GM12878 (cell line): ENCODE data around the gene KCNA2. TPM values are rescaled to one million over a fixed set of nuclear protein-coding genes. Genes with fewer than 3 reads are reported as not detected.

Experiments
- ATAC-seq: fragments of 200-7000 bp; cut with Tn5 transposase; 3 replicates; pipeline ENCODE4 v1.9.1; 2020; ENCODE audit warnings: mild to moderate bottlenecking, moderate library complexity
- BruUV-seq: library from RNA; stranded (reverse); fragments of 400-500 nt; replicated peaks from 2 replicates; lab custom pipeline; 2021; lab: Mats Ljungman, UMichigan
- CTCF ChIA-PET: fragments of 300-600 bp; sonication (Branson Sonifier 250); formaldehyde crosslinking; extraction: SDS; loops from one replicate; lab custom pipeline; 2021; ENCODE audit warnings: inconsistent platforms; lab: Yijun Ruan, JAX
- POLR2A ChIA-PET: fragments of 350-600 bp; formaldehyde crosslinking; extraction: SDS; loops from one replicate; lab custom pipeline; 2021; ENCODE audit warnings: inconsistent platforms; lab: Charles Lee
- RAD21 ChIA-PET: fragments of 300-600 bp; sonication (Branson Sonifier 250); formaldehyde crosslinking; loops from one replicate; lab custom pipeline; 2023; ENCODE audit warnings: antibody characterized with exemption; ENCODE audit not compliant: unreplicated experiment; lab: Charles Lee
- SMC1A ChIA-PET: fragments of 300-600 bp; sonication (Branson Sonifier 250); formaldehyde crosslinking; loops from one replicate; lab custom pipeline; 2023; ENCODE audit not compliant: unreplicated experiment, uncharacterized antibody; lab: Charles Lee
- DNase-seq: peaks from one replicate; pipeline ENCODE4 v3.0.0-alpha.2; 2011; ENCODE audit warnings: low read depth, low spot score
- FAIRE-seq: peaks from 3 replicates; lab custom pipeline; 2011; peaks lifted over from hg19 to GRCh38; lab: Jason Lieb, UNC
- H2AFZ ChIP-seq: 2 replicates; pipeline ENCODE4 v1.6.0; 2011; ENCODE audit warnings: low read depth, low read length, control low read depth; ENCODE audit not compliant: control insufficient read depth
- H3K27ac ChIP-seq: 2 replicates; pipeline ENCODE4 v1.5.1; 2011; ENCODE audit warnings: control low read depth; ENCODE audit not compliant: control insufficient read depth, insufficient read depth
- H3K27me3 ChIP-seq, 2 experiments: replicated peaks in 1 of 2; 2 replicates each; pipeline versions ENCODE4 v1.6.0 to v1.6.1; 2011; ENCODE audit warnings: low read length in 1 of 2; ENCODE audit not compliant: control insufficient read depth in 2 of 2, insufficient read depth in 2 of 2
- H3K36me3 ChIP-seq, 2 experiments: 2 replicates each; pipeline ENCODE4 v1.5.1; 2011; ENCODE audit warnings: low read length in 1 of 2; ENCODE audit not compliant: control insufficient read depth in 2 of 2, insufficient read depth in 2 of 2
- H3K4me1 ChIP-seq: 2 replicates; pipeline ENCODE4 v1.6.1; 2011; ENCODE audit warnings: mild to moderate bottlenecking, low read length, moderate library complexity, mixed read lengths; ENCODE audit not compliant: control insufficient read depth, insufficient read depth
- H3K4me2 ChIP-seq: 2 replicates; pipeline ENCODE4 v1.6.0; 2011; ENCODE audit warnings: control low read depth; ENCODE audit not compliant: control insufficient read depth, insufficient read depth
- H3K4me3 ChIP-seq: fragments of 200-600 bp; sonication (generic); 2 replicates; pipeline ENCODE4 v1.5.1; 2016
- H3K79me2 ChIP-seq: 2 replicates; pipeline ENCODE4 v1.6.0; 2011; ENCODE audit warnings: low read length; ENCODE audit not compliant: control insufficient read depth, insufficient read depth
- H3K9ac ChIP-seq: 2 replicates; pipeline ENCODE4 v1.8.0; 2011; ENCODE audit warnings: low read length, control low read depth, mixed read lengths; ENCODE audit not compliant: control insufficient read depth, insufficient read depth
- H3K9me3 ChIP-seq: replicated peaks from 3 replicates; pipeline ENCODE4 v1.5.1; 2011; ENCODE audit warnings: mild to moderate bottlenecking, low read length; ENCODE audit not compliant: control insufficient read depth, insufficient read depth
- H4K20me1 ChIP-seq: 2 replicates; pipeline ENCODE4 v1.6.0; 2011; ENCODE audit not compliant: control insufficient read depth, insufficient read depth
- EZH2 ChIP-seq: IDR thresholded peaks from 2 replicates; pipeline ENCODE4 v1.6.1; 2012; ENCODE audit warnings: low read depth, mild to moderate bottlenecking, control low read depth, inconsistent platforms, low read length, borderline replicate concordance; ENCODE audit not compliant: control insufficient read depth
- IKZF2 ChIP-seq, 2 experiments: fragments of 450-650 bp; IDR thresholded peaks; 2 replicates each; pipeline ENCODE4 v1.6.1; 2017; ENCODE audit warnings: mild to moderate bottlenecking in 2 of 2, moderate library complexity in 2 of 2
- NBN ChIP-seq: fragments of 450-650 bp; IDR thresholded peaks from 2 replicates; pipeline ENCODE4 v1.6.1; 2016
- NFXL1 ChIP-seq: fragments of 450-650 bp; IDR thresholded peaks from 2 replicates; pipeline ENCODE4 v1.6.1; 2017; ENCODE audit warnings: antibody characterized with exemption, mild to moderate bottlenecking, borderline replicate concordance
- NFYA ChIP-seq: IDR thresholded peaks from 2 replicates; pipeline ENCODE4 v1.6.1; 2011; ENCODE audit warnings: low read depth, mild to moderate bottlenecking, low read length, improper control_type of control experiment, borderline replicate concordance
- NKRF ChIP-seq: fragments of 450-650 bp; conservative IDR thresholded peaks from 2 replicates; pipeline ENCODE4 v1.6.1; 2017; ENCODE audit warnings: mild to moderate bottlenecking, moderate library complexity
- RCOR1 ChIP-seq: conservative IDR thresholded peaks from 2 replicates; pipeline ENCODE4 v1.6.1; 2012; ENCODE audit warnings: low read depth, low read length, improper control_type of control experiment
- WGBS: methylation state at CpG from one replicate; pipeline ENCODE4 v1.1.6; 2016; ENCODE audit warnings: low lambda C conversion rate; ENCODE audit not compliant: insufficient replicate concordance, insufficient coverage; ENCODE audit errors: missing lambda C conversion rate; 5-methylcytosine and 5-hydroxymethylcytosine counted together
- in situ Hi-C: fragments of 300-500 bp; cut with MboI; formaldehyde crosslinking; loops from 9 replicates; pipeline ENCODE4 v1.14.3; 2018; ENCODE audit warnings: mixed read lengths
- intact Hi-C: fragments of 100-400 bp; cut with micrococcal nuclease; formaldehyde crosslinking; loops from one replicate; pipeline ENCODE4 v1.14.2; 2022; ENCODE audit not compliant: unreplicated experiment
- polyA plus RNA-seq, 11 experiments: library from polyadenylated mRNA; depleted of rRNA in 4 of 11; unstranded in 6 of 11; stranded (reverse) in 5 of 11; fragments of >200 nt; fragmentation: Nextera tagmentation in 4 of 11; fragmentation: Illumina TruSeq in 1 of 11; extraction: Ambion mirVana in 4 of 11; extraction: Trizol in 1 of 11; gene quantifications; 1 replicate in 1 of 11; 2 replicates in 10 of 11; pipeline versions ENCODE4 v1.2.1 to v1.2.3, GENCODE V29; 2011 to 2016; ENCODE audit warnings: inconsistent platforms in 2 of 11, missing spikeins in 2 of 11, low read depth in 1 of 11
- total RNA-seq, 4 experiments: library from RNA; depleted of rRNA in 3 of 4; stranded (reverse); fragments of >200 nt in 3 of 4; fragmentation: Illumina TruSeq in 1 of 4; extraction: Trizol in 1 of 4; gene quantifications; 2 replicates each; pipeline versions ENCODE4 v1.2.1 to v1.2.3, GENCODE V29; 2013 to 2021
- TF ChIP-seq, protein P1 (sequence below): fragments of 450-650 bp; formaldehyde crosslinking; IDR thresholded peaks from 2 replicates; pipeline ENCODE4 v1.4.0; 2020; ENCODE audit warnings: mild to moderate bottlenecking, moderate library complexity
- TF ChIP-seq, protein P2 (sequence below): fragments of 150-350 bp; IDR thresholded peaks from 2 replicates; pipeline ENCODE4 v1.6.1; 2014; ENCODE audit warnings: mild to moderate bottlenecking, low read depth, low read length
- TF ChIP-seq, protein P3 (sequence below): fragments of 450-650 bp; IDR thresholded peaks from 2 replicates; pipeline ENCODE4 v1.6.1; 2017; ENCODE audit warnings: mild to moderate bottlenecking, moderate library complexity

Gene KCNA2
- total and polyA plus RNA-seq, 10 of the 15 experiments (the other 5 are each of a cell fraction or from before 2014, with no cell fraction given) = 0.02 to 0.56 (median 0.10) TPM; not detected in 2

DNA sequence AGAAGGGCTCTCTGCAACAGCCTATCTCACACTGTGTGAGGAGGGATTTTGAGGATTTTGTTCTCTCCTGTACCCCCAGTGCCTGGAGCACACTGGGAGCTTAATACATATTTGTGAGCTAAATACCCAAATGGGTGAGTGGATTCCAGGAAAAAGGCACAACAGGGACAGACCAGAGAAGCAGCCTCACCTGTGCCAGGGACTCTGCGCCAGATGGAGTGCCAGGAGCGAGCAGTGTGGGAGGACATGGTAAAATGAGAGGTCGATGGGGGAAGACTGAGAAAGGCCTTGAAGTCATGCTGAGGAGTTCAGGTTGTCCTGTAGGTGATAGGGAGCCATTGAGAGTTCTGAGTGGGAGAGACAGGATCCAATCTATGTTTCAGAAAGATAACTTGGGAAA is 11.0 kb upstream of the KCNA2 start (continued):
- TF ChIP-seq, protein P1, sequence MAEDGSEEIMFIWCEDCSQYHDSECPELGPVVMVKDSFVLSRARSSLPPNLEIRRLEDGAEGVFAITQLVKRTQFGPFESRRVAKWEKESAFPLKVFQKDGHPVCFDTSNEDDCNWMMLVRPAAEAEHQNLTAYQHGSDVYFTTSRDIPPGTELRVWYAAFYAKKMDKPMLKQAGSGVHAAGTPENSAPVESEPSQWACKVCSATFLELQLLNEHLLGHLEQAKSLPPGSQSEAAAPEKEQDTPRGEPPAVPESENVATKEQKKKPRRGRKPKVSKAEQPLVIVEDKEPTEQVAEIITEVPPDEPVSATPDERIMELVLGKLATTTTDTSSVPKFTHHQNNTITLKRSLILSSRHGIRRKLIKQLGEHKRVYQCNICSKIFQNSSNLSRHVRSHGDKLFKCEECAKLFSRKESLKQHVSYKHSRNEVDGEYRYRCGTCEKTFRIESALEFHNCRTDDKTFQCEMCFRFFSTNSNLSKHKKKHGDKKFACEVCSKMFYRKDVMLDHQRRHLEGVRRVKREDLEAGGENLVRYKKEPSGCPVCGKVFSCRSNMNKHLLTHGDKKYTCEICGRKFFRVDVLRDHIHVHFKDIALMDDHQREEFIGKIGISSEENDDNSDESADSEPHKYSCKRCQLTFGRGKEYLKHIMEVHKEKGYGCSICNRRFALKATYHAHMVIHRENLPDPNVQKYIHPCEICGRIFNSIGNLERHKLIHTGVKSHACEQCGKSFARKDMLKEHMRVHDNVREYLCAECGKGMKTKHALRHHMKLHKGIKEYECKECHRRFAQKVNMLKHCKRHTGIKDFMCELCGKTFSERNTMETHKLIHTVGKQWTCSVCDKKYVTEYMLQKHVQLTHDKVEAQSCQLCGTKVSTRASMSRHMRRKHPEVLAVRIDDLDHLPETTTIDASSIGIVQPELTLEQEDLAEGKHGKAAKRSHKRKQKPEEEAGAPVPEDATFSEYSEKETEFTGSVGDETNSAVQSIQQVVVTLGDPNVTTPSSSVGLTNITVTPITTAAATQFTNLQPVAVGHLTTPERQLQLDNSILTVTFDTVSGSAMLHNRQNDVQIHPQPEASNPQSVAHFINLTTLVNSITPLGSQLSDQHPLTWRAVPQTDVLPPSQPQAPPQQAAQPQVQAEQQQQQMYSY (CRISPR knock-in tag) = no peak

DNA sequence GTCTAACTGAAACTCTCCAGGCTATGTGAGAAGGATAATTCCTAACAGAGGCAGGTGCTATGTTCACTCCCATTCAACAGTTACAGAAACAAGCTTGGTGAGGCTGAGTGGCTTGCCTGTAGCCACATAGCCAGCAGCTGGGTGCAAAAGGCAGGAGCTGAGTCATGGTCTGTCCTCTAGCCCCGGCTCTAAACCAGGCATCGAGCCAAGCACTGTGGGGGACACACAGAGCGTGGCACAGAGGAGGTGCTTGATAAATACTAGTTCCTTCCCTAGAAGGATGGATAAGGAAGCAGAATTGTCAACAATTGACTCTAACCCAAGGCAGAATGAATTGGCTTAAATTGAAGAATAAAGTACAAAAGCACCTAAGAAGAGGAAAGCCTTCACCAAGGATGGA is 10.4 kb upstream of the KCNA2 start:
- Histone ChIP-seq H3K4me1 (peaks cover 16% of the 10 kb centered on the region), H3K79me2 (no peaks in the 10 kb centered on the region), H3K9me3 (no peaks in the 10 kb centered on the region), H4K20me1 (no peaks in the 10 kb centered on the region), H3K27me3 (peaks cover 0 to 2% of the 10 kb centered on the region in 2 experiments; a peak in 2 of 4 replicates), H3K4me3 (no peak overlapping the region), H3K4me2 (no peak overlapping the region), H2AFZ (no peak overlapping the region), H3K36me3 (no peaks in the 10 kb centered on the region), H3K27ac (no peak overlapping the region), H3K9ac (no peak overlapping the region)
- RAD21 ChIA-PET = interaction anchor here (1.3 to 2.1 kb wide), 3 partner anchors 92 to 167 kb away, joined by 3 to 8 read pairs (median 5); no protein-coding TSS in a partner anchor
- BruUV-seq = no TSS peak
- DNase-seq = no peak
- 8% methylated on average over 3 of the region's 3 CpGs for WGBS
- CTCF ChIA-PET = interaction anchor here (0.9 to 5.9 kb wide), 6 partner anchors 60 to 166 kb away, joined by 3 to 180 read pairs (median 5); no protein-coding TSS in a partner anchor
- intact Hi-C loops (no loop called here), in situ Hi-C loops (loop anchor here (5.0 kb wide), 1 partner anchor 166 kb away; no protein-coding TSS in a partner anchor)
- SMC1A ChIA-PET = interaction anchor here (1.5 to 5.8 kb wide), 3 partner anchors 92 to 165 kb away, joined by 6 to 89 read pairs (median 9); no protein-coding TSS in a partner anchor
- POLR2A ChIA-PET = no interaction called here
- FAIRE-seq = no peak
- no peak for ATAC-seq
- TF ChIP-seq, protein P2, sequence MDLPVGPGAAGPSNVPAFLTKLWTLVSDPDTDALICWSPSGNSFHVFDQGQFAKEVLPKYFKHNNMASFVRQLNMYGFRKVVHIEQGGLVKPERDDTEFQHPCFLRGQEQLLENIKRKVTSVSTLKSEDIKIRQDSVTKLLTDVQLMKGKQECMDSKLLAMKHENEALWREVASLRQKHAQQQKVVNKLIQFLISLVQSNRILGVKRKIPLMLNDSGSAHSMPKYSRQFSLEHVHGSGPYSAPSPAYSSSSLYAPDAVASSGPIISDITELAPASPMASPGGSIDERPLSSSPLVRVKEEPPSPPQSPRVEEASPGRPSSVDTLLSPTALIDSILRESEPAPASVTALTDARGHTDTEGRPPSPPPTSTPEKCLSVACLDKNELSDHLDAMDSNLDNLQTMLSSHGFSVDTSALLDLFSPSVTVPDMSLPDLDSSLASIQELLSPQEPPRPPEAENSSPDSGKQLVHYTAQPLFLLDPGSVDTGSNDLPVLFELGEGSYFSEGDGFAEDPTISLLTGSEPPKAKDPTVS = no peak
- TF ChIP-seq NKRF (no peak), RCOR1 (no peak), NBN (no peak), EZH2 (no peak), IKZF2 (IDR thresholded peaks at IDR 0.05) (no peak), NFXL1 (no peak), NFYA (no peak)
- TF ChIP-seq, protein P3, sequence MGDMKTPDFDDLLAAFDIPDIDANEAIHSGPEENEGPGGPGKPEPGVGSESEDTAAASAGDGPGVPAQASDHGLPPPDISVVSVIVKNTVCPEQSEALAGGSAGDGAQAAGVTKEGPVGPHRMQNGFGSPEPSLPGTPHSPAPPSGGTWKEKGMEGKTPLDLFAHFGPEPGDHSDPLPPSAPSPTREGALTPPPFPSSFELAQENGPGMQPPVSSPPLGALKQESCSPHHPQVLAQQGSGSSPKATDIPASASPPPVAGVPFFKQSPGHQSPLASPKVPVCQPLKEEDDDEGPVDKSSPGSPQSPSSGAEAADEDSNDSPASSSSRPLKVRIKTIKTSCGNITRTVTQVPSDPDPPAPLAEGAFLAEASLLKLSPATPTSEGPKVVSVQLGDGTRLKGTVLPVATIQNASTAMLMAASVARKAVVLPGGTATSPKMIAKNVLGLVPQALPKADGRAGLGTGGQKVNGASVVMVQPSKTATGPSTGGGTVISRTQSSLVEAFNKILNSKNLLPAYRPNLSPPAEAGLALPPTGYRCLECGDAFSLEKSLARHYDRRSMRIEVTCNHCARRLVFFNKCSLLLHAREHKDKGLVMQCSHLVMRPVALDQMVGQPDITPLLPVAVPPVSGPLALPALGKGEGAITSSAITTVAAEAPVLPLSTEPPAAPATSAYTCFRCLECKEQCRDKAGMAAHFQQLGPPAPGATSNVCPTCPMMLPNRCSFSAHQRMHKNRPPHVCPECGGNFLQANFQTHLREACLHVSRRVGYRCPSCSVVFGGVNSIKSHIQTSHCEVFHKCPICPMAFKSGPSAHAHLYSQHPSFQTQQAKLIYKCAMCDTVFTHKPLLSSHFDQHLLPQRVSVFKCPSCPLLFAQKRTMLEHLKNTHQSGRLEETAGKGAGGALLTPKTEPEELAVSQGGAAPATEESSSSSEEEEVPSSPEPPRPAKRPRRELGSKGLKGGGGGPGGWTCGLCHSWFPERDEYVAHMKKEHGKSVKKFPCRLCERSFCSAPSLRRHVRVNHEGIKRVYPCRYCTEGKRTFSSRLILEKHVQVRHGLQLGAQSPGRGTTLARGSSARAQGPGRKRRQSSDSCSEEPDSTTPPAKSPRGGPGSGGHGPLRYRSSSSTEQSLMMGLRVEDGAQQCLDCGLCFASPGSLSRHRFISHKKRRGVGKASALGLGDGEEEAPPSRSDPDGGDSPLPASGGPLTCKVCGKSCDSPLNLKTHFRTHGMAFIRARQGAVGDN = no peak
